Dermis microvascular lymphatic vessel endothelial cell (primary cell): Measurements from ENCODE around the gene PQBP1. TPM values are rescaled to one million over a fixed set of nuclear protein-coding genes. Genes with fewer than 3 reads are reported as not detected.

Experiments
- total RNA-seq: library from RNA; depleted of rRNA; stranded (reverse); fragments of >200 nt; gene quantifications from 2 replicates; pipeline ENCODE4 v1.2.1, GENCODE V29; 2014

PQBP1 gene
- total RNA-seq, 1 donor from 2014 or later = 60.2 TPM

Other genes starting within 250 kb of the PQBP1 start
- gene WAS, start 214.1 kb upstream of the PQBP1 start, total RNA-seq = 0.25 TPM in 1 of 2 replicates, not detected in the other
- 3.9 and 4.9 TPM in 2 replicates for gene SUV39H1, start 201.2 kb upstream of the PQBP1 start, total RNA-seq
- not detected in 2 replicates for gene GLOD5, start 136.2 kb upstream of the PQBP1 start, total RNA-seq
- not detected in 2 replicates for gene GATA1, start 111.3 kb upstream of the PQBP1 start, total RNA-seq
- 17.3 and 26.3 TPM in 2 replicates for gene HDAC6, start 95.9 kb upstream of the PQBP1 start, total RNA-seq
- not detected in 2 replicates for gene ERAS, start 71.4 kb upstream of the PQBP1 start, total RNA-seq
- under 0.01 and 0.13 TPM in 2 replicates for gene PCSK1N, start 62.3 kb upstream of the PQBP1 start, total RNA-seq
- gene TIMM17B, start 162 bp upstream of the PQBP1 start, total RNA-seq = 22.2 and 24.9 TPM in 2 replicates
- gene SLC35A2, start 13.7 kb downstream of the PQBP1 start, total RNA-seq = 8.1 and 15.9 TPM in 2 replicates
- 3.3 and 3.9 TPM in 2 replicates for gene PIM2, start 21.1 kb downstream of the PQBP1 start, total RNA-seq
- gene OTUD5, start 59.7 kb downstream of the PQBP1 start, total RNA-seq = 22.1 and 32.1 TPM in 2 replicates
- 0.13 and 0.25 TPM in 2 replicates for gene KCND1, start 73.9 kb downstream of the PQBP1 start, total RNA-seq
- gene GRIPAP1, start 104.3 kb downstream of the PQBP1 start, total RNA-seq = 10.9 and 15.7 TPM in 2 replicates
- 9.5 and 15.6 TPM in 2 replicates for gene TFE3, start 145.4 kb downstream of the PQBP1 start, total RNA-seq
- gene CCDC120, start 161.1 kb downstream of the PQBP1 start, total RNA-seq = 0.39 and 1.6 TPM in 2 replicates
- gene PRAF2, start 176.1 kb downstream of the PQBP1 start, total RNA-seq = 2.8 and 5.4 TPM in 2 replicates
- 16.0 and 18.7 TPM in 2 replicates for gene WDR45, start 182.0 kb downstream of the PQBP1 start, total RNA-seq
- gene GPKOW, start 225.8 kb downstream of the PQBP1 start, total RNA-seq = 16.8 and 19.1 TPM in 2 replicates